AG04450 (cell line): ENCODE measurements around the gene RAD54L. TPM values are rescaled to one million over a fixed set of nuclear protein-coding genes. Genes with fewer than 3 reads are reported as not detected.
A peak's percentile ranks its signal among the peaks of the same experiment; 100 is the strongest.
"Not testable (repeated sequence)": the region's sequence is repeated elsewhere in the genome, so short reads cannot be mapped to it uniquely, and the experiment has no call there.

Source experiments
- CTCF ChIA-PET: fragments of 300-600, 350-600 bp; formaldehyde crosslinking; extraction: SDS; loops from one replicate; lab custom pipeline; 2022; ENCODE audit warnings: antibody characterized with exemption, inconsistent platforms; lab: Charles Lee
- POLR2A ChIA-PET: fragments of 350-600 bp; formaldehyde crosslinking; extraction: SDS; loops from one replicate; lab custom pipeline; 2021; ENCODE audit warnings: antibody characterized with exemption, inconsistent platforms; lab: Yijun Ruan, JAX
- DNase-seq: peaks from one replicate; pipeline ENCODE4 v3.0.0-alpha.2; 2011; ENCODE audit warnings: low read depth, low spot score
- H3K27ac ChIP-seq: one replicate; pipeline ENCODE4 v1.5.1; 2012; ENCODE audit warnings: low read depth, low read length, control low read depth
- H3K27me3 ChIP-seq: one replicate; pipeline ENCODE4 v1.6.0; 2012; ENCODE audit warnings: low read length; ENCODE audit not compliant: control insufficient read depth, insufficient read depth
- H3K4me3 ChIP-seq: 2 replicates; pipeline ENCODE4 v1.5.1; 2011; ENCODE audit warnings: mild to moderate bottlenecking, low read depth, low read length, control low read depth
- H3K9me3 ChIP-seq: 2 replicates; pipeline ENCODE4 v1.5.1; 2012; ENCODE audit warnings: low read length; ENCODE audit not compliant: control insufficient read depth, insufficient read depth
- CTCF ChIP-seq: IDR thresholded peaks from 2 replicates; pipeline ENCODE4 v1.5.1; 2011; ENCODE audit warnings: low read depth, low read length, control low read depth, inconsistent platforms
- polyA plus RNA-seq: library from polyadenylated mRNA; depleted of rRNA; stranded (reverse); fragments of >200 nt; gene quantifications from 2 replicates; pipeline ENCODE4 v1.2.3, GENCODE V29; 2011

The RAD54L gene
- polyA plus RNA-seq, 1 experiment, result 1.9 TPM

GRCh38 chr1:46242918-46243317, 4.6 kb upstream of the RAD54L start:
- DNase-seq, result no peak
- CTCF ChIA-PET, result no interaction called here
- Histone ChIP-seq H3K27me3 (no peaks in the 10 kb centered on the region), H3K4me3 (no peak overlapping the region), H3K9me3 (no peaks in the 10 kb centered on the region; the same call in 1 of the 2 replicates), H3K27ac (no peak overlapping the region)
- POLR2A ChIA-PET, result no interaction called here
- TF ChIP-seq CTCF, result no peak

GRCh38 chr1:46243831-46244230, 3.7 kb upstream of the RAD54L start:
- H3K27ac ChIP-seq, H3K27me3 ChIP-seq, DNase-seq, H3K9me3 ChIP-seq, POLR2A ChIA-PET, H3K4me3 ChIP-seq: not testable (repeated sequence)
- CTCF ChIA-PET, result interaction anchor here (0.6 to 2.2 kb wide), 3 partner anchors 100 to 1592 kb away, joined by 3 to 37 read pairs (median 4); no protein-coding TSS in a partner anchor

- POLR2A ChIA-PET, result no interaction called here
- Histone ChIP-seq H3K27me3 (no peaks in the 10 kb centered on the region), H3K4me3 (no peak overlapping the region), H3K9me3 (no peaks in the 10 kb centered on the region), H3K27ac (no peak overlapping the region)
- CTCF ChIA-PET, result interaction anchor here (0.6 to 2.2 kb wide), 14 partner anchors 10 to 1593 kb away, joined by 3 to 37 read pairs (median 4); no protein-coding TSS in a partner anchor
- DNase-seq, result no peak
- peak; percentile 38; the same call in 1 of the 2 replicates for TF ChIP-seq CTCF
Measured at GRCh38 chr1:46244656-46245371, 2.7 kb upstream of the RAD54L start.

GRCh38 chr1:46246136-46246535, 1.4 kb upstream of the RAD54L start:
- not testable (repeated sequence) for DNase-seq, H3K9me3 ChIP-seq, H3K4me3 ChIP-seq, H3K27me3 ChIP-seq, H3K27ac ChIP-seq
- CTCF ChIA-PET, result interaction anchor here (0.6 to 1.8 kb wide), 6 partner anchors 12 to 975 kb away, joined by 3 to 17 read pairs (median 6); no protein-coding TSS in a partner anchor
- POLR2A ChIA-PET, result interaction anchor here (0.6 kb wide), 2 partner anchors 374 to 575 kb away, joined by 3 to 5 read pairs; no protein-coding TSS in a partner anchor

- H3K9me3 ChIP-seq, result no peaks in the 10 kb centered on the region
- CTCF ChIA-PET, result interaction anchor here (0.6 to 1.8 kb wide), 8 partner anchors 13 to 943 kb away, joined by 3 to 17 read pairs (median 4); no protein-coding TSS in a partner anchor
- TF ChIP-seq CTCF, result no peak
- H3K27ac ChIP-seq, result peak overlapping the region; percentile 83
- no peak for DNase-seq
- H3K27me3 ChIP-seq, result no peaks in the 10 kb centered on the region
- peak overlapping the region; percentile 92 for H3K4me3 ChIP-seq
- POLR2A ChIA-PET, result interaction anchor here (0.6 to 1.3 kb wide), 9 partner anchors 23 to 726 kb away, joined by 3 to 18 read pairs (median 5); partner anchors contain the start of genes LRRC41, MKNK1, PRDX1 and UQCRH
Measured at GRCh38 chr1:46246548-46247435, 771 bp upstream of the RAD54L start.
